Measurements from ENCODE around the gene FGFR4.
"Not testable (repeated sequence)": the region's sequence is repeated elsewhere in the genome, so short reads cannot be mapped to it uniquely, and the experiment has no call there.

Gene FGFR4

GRCh38 chr5:177086654-177087397 is at the start of gene FGFR4:
FGFR4 (plus strand) TSS chr5:177086915; CDS start chr5:177089603, 2,688 bp downstream.
- DNase-seq = peak; percentile 45 to 50

- no peak for DNase-seq
These were observed 49.8 kb upstream of the FGFR4 start for GRCh38 chr5:177036921-177037320.

GRCh38 chr5:177040814-177041420 is 45.8 kb upstream of the FGFR4 start:
- no peak for DNase-seq

DNA sequence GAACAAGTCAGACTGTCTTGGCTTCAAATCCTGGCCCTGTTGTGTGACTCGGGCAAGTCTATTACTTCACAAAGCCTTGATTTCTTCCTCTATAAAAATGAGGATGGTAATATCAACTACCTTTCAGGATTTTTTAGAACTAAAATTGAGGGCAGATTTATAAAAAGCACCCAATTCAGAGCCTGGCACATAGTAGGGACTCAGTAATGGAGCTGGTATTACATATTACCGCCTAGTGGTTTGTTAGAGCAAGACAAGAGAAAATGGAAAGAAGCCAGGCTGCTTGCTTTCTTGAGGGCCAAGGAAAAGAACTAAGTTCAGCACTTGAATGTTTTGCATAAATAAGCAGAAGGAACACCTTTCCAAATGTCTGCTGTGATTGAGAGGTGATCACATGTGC is 44.8 kb upstream of the FGFR4 start:
- DNase-seq = no peak

DNA sequence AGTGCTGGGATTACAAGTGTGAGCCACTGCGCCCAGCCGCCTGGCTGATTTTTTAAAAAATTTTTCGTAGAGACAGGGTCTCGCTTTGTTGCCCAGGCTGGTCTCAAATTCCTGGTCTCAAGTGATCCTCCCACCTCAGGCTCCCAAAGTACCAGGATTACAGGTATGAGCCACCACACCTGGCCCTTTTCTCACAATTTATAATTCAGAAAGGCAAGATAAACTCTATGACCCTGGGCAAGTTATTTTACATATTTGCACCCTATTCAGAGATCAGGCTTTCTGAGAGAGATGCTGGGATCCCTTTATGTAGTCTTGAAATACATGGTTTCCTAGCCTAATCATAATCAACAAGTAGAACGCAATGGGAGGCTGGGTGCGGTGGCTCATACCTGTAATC is 43.6 kb upstream of the FGFR4 start:
- no peak for DNase-seq

- no peak for DNase-seq
These were observed 42.8 kb upstream of the FGFR4 start for GRCh38 chr5:177043958-177044357.

- no peak for DNase-seq
These were observed 42.1 kb upstream of the FGFR4 start for GRCh38 chr5:177044641-177045040.

DNA sequence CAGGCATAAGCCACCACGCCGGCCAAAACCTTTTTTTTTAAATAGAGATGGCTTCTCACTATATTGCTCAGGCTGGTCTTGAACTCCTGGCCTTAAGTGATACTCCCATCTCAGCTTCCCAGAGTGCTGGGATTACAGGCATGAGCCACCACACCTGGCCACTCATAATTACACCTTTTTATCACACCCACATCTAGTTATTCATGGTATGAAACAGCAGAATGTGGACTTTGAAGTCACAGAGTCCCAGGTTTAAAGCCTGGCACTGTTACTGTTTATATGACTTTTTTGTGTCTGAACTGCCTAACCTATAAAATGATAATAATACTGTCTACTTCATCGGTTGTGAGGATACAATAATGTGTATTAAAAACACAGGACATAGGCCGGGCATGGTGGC is 41.1 kb upstream of the FGFR4 start:
- DNase-seq = no peak

DNA sequence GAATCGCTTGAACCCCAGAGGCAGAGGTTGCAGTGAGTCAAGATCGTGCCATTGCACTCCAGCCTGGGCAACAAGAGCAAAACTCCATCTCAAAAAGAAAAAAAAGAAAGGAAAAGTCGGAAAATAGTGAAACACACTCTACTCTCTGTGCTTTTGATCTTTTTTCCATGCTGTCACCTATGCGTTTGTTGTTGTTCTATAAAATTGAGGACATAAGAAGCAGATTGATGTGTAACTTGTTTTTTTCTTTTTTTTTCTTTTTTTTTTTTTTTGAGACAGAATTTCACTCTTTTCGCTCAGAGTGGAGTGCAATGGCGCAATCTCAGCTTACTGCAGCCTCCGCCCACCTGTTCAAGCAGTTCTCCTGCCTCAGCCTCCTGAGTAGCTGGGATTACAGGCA is 38.2 kb upstream of the FGFR4 start:
- DNase-seq = not testable (repeated sequence)

DNA sequence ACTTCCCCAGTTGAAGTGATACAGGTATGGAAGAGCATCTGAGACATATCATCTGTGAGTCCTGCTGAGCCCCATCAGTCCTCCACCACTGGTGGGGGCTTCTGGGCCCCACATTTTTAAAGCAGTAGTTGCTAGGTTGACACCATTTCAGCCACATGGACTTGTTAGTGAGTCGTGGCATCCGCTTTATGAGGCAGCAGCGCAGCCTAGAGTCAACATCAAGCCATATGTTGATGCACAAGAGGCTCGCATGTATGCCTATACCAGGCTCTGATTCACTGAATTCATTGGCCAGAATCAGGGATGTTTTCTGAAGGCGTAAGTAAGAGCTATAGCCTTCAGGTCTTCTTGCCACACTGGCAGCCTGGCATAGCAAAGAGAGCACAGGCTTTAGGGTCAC is 37.4 kb upstream of the FGFR4 start:
- no peak for DNase-seq

- DNase-seq = no peak
These were observed 22.0 kb upstream of the FGFR4 start for GRCh38 chr5:177064500-177065277.

- DNase-seq = no peak
These were observed 21.2 kb upstream of the FGFR4 start for GRCh38 chr5:177065491-177065890.

- no peak for DNase-seq
These were observed 20.5 kb upstream of the FGFR4 start for GRCh38 chr5:177066224-177066623.

GRCh38 chr5:177067503-177067902 is 19.2 kb upstream of the FGFR4 start:
- DNase-seq = no peak

DNA sequence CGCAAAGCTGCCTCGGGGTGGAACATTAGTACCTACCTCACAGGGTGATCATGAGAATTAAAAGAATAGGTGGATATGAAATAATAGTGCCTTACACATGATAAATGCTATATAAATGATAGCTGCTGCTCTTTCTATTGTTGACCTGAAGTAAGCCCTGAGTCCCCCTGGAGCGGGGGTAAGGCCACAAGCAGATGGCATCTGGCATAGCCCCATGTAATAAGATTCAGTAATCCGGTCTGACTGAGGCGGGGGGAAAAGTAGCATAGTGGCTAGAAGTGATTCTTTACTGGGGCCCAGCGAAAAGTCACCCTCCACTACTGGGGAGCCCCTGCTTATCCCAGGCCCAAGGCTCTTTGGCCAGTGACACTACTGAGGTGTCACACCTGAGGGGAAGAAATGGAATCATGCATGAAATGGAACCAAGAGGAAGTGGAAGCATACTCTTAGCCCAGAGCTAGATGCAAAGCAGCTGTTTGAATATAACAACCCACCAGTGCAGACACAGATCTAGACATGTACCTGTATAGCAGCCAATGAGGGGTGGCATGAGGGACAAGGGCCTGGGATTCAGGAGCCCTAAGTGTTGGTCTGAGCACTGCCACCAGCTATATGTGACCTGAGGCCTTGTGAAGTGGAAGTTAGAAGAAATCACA is 16.1 kb upstream of the FGFR4 start:
- no peak for DNase-seq

DNA sequence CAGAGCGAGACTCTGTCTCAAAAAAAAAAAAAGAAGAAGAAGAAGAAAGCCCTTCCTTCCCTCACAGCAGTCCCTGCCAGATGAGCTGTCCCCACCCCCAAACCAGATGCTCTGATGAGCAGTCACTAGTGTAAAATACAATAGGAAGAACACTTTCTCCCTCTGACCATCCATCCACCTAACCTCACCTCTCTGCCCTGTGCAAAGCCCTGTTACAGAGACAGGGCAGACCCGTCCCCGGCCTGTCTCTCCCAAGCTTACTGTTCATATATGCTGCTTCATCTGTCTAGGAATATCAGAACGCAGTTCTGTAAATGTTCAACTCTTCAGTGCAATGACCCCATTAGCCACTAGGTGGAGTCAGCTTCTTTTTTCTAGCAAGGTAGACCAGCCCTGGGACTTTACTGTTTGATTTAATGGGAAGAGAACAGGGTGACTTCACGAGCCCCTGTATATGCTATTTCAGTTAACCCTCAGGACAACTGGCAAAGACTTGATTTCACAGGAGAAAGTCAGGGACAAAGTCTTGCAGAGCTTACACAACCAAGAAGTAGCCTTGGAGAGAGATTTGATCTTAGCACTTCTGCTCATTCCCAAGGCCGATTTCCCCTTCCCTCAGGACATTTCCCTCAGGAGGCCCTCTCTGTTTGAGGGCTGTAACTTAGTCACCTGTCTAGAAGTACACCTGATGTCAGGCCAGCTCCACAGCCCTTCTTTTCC is 14.9 kb upstream of the FGFR4 start:
- DNase-seq = peak; percentile 61 to 70

GRCh38 chr5:177077335-177077734 is 9.4 kb upstream of the FGFR4 start:
- DNase-seq = no peak

GRCh38 chr5:177079606-177080005 is 7.1 kb upstream of the FGFR4 start:
- DNase-seq = no peak

DNA sequence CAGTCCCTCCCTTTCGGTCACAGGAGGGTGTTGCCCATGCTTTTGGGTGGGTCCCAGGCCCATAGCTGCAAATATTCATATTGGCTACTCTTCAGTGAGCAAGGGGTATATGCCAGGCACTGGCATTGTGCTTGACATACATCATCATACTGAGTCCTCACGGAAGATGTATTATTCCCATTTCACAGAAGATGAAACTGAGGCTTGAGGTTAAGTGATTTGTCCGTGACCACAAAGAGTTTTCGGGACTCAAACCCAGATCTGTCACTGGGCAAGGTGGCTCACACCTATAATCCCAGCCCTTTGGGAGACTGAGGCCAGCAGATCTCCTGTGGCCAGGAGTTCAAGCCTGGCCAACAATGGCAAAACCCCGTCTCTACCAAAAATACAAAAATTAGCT is 6.5 kb upstream of the FGFR4 start:
- no peak for DNase-seq

DNA sequence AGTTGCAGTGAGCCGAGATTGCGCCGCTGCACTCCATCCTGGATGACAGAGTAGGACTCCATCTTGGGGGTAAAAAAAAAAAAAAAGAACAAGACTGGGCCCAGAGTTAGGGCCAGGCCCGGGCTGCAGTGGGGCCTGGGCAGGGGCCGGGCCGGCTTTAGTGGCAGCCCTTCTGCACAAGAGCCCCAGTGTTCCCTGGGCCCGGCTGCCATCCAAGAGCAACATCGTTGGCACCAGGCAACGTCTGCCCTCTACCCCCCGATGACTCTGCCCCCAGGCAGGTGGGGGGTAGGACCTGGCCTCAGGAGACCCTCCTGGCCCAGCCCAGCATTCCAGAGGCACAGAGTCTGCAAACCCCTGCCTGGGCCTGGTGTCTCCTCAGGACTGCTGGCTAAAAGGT is 4.9 kb upstream of the FGFR4 start:
- no peak for DNase-seq

DNA sequence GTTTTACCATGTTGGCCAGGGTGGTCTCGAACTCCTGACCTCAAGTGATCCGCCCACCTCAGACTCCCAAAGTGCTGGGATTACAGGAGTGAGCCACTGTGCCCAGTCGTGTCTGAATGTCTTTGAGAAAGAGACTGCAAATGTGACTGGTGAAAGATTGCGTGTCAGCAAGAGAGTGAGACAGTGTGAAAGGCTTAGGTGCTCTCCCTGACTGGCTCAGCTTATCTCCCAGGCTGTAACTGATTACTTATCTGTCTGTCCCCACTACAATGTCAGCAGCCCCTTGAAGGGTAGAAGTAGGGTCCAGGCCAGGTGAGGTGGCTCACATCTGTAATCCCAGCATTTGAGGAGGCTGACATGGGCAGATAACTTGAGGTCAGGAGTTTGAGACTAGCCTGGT is 3.4 kb upstream of the FGFR4 start:
- DNase-seq = no peak

- no peak for DNase-seq
These were observed 2.5 kb upstream of the FGFR4 start for GRCh38 chr5:177084175-177084574.

Data from activated CD4-positive, alpha-beta T cell treated with anti-CD3 and anti-CD28 coated beads, Interleukin-2, amount 50 U/mL, for 4 hours (primary cell).